Tibial nerve (tissue), 4 donors: ENCODE data around the gene MAGI2. TPM values are rescaled to one million over a fixed set of nuclear protein-coding genes. Genes with fewer than 3 reads are reported as not detected.

Experiments
- DNase-seq, 2 donors: peaks; one replicate each; pipeline ENCODE4 v3.0.0-alpha.2; 2019; ENCODE audit warnings: low spot score in 2 of 2
- H3K27ac ChIP-seq, 4 donors: fragments of 200-600 bp; sonication (generic) in 3 of 4; one replicate each; pipeline ENCODE4 v1.5.1; 2017 to 2019; ENCODE audit warnings: mild to moderate bottlenecking in 1 of 4
- H3K27me3 ChIP-seq, 2 donors: fragments of 200-600 bp; sonication (generic) in 1 of 2; one replicate each; pipeline versions ENCODE4 v1.5.1 to v1.6.0; 2017 to 2019
- H3K36me3 ChIP-seq, 3 donors: fragments of 200-600 bp; sonication (generic); one replicate each; pipeline ENCODE4 v1.5.1; 2018 to 2019
- H3K4me1 ChIP-seq, 4 donors: fragments of 200-600 bp; sonication (generic) in 3 of 4; one replicate each; pipeline ENCODE4 v1.5.1; 2017 to 2019
- H3K4me3 ChIP-seq, 4 donors: fragments of 200-600 bp; sonication (generic) in 3 of 4; one replicate each; pipeline ENCODE4 v1.5.1; 2017 to 2019; ENCODE audit warnings: mild to moderate bottlenecking in 1 of 4, moderate library complexity in 1 of 4
- H3K9me3 ChIP-seq, 4 donors: fragments of 200-600 bp; sonication (generic) in 3 of 4; one replicate each; pipeline ENCODE4 v1.5.1; 2017 to 2019
- EP300 ChIP-seq, 2 donors: sonication (generic); formaldehyde crosslinking; IDR thresholded peaks; one replicate each; pipeline ENCODE4 v1.6.1; 2017; ENCODE audit warnings: antibody characterized with exemption in 2 of 2, mild to moderate bottlenecking in 1 of 2
- POLR2A ChIP-seq, 2 donors: fragments of 450-650 bp; IDR thresholded peaks; one replicate each; pipeline ENCODE4 v1.6.1; 2017; ENCODE audit warnings: antibody characterized with exemption in 2 of 2, mild to moderate bottlenecking in 2 of 2, moderate library complexity in 2 of 2
- WGBS, 2 donors: methylation state at CpG; one replicate each; pipeline ENCODE4 v1.1.5; 2018; 5-methylcytosine and 5-hydroxymethylcytosine counted together
- total RNA-seq, 4 donors: library from RNA; depleted of rRNA; stranded (reverse); fragments of >200 nt; gene quantifications; one replicate each; pipeline ENCODE4 v1.1.0, GENCODE V29; 2016
- TF ChIP-seq, protein P1 (sequence below), 5 experiments: fragments of 200-600 bp in 3 of 5; fragments of 450-650 bp in 2 of 5; sonication (generic) in 3 of 5; IDR thresholded peaks; one replicate each; pipeline ENCODE4 v1.5.1; 2016 to 2019; ENCODE audit warnings: antibody characterized with exemption in 5 of 5, mild to moderate bottlenecking in 3 of 5, moderate library complexity in 2 of 5

MAGI2 gene
- total RNA-seq, 4 donors from 2014 or later: 33.6 to 58.2 (median 55.6) TPM

DNA sequence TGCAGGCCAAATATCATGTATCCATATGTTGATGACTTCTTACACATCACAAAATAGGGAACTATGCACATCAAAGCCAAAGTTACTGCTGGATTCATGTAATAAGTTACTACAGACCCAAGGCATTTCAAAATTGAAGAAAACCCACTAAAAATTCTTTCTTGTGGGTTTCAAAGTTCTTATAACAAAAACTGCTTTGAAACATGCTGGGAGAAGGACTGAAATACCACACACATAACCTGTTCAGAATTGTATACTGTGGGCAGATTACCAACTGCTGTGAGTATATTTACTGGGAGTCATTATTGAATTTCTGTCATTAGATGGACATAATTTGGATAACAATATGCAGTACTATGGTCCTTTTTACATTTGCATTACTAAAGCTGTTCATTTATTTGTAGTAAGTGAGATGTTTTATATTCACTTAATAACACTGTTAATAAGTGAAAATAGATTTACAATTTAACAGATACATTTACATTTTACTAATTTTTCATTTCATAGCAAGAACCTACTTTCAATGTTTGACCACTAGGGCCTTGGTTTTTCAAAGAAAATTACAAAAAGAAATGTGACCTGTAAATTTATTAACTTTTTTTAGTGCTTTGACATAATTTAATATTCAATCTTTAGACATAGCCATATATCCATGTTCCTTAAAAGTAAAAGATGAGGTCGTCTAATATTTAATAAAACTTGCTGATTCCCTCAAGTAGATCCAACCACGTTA is 132.6 kb downstream of the MAGI2 start:
- TF ChIP-seq EP300 (IDR thresholded peaks at IDR 0.05) (no peak), POLR2A (IDR thresholded peaks at IDR 0.05) (no peak)
- TF ChIP-seq, protein P1, sequence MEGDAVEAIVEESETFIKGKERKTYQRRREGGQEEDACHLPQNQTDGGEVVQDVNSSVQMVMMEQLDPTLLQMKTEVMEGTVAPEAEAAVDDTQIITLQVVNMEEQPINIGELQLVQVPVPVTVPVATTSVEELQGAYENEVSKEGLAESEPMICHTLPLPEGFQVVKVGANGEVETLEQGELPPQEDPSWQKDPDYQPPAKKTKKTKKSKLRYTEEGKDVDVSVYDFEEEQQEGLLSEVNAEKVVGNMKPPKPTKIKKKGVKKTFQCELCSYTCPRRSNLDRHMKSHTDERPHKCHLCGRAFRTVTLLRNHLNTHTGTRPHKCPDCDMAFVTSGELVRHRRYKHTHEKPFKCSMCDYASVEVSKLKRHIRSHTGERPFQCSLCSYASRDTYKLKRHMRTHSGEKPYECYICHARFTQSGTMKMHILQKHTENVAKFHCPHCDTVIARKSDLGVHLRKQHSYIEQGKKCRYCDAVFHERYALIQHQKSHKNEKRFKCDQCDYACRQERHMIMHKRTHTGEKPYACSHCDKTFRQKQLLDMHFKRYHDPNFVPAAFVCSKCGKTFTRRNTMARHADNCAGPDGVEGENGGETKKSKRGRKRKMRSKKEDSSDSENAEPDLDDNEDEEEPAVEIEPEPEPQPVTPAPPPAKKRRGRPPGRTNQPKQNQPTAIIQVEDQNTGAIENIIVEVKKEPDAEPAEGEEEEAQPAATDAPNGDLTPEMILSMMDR (IDR thresholded peaks at IDR 0.05): no peak
- H3K36me3 ChIP-seq: no peaks in the 10 kb centered on the region
- H3K27me3 ChIP-seq: no peaks in the 10 kb centered on the region
- 29 to 43% methylated on average over 2 of the region's 2 CpGs for WGBS, 2 donors
- no peak for DNase-seq
- H3K4me3 ChIP-seq: no peak overlapping the region
- no peak overlapping the region for H3K27ac ChIP-seq
- H3K9me3 ChIP-seq: no peaks in the 10 kb centered on the region
- no peaks in the 10 kb centered on the region for H3K4me1 ChIP-seq

DNA sequence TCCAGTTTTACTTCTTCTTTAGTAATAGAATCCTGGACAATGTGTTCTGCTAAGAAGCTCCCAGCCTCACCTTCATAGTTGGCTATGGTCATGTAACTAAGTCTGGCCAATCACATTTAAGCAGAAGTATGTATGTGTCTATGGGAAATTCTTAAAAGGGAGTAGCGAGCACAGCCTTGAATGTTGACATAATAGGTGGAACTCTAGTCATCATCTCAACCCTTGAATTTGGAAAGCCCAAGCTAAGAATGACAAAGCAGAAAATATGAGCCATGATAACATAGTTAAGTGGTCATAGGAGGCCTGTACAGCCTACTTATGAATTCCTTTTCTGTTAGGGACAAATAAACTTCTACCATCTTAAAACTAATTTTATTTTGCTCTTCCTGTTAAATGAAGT is 134.1 kb downstream of the MAGI2 start:
- TF ChIP-seq, protein P1 (IDR thresholded peaks at IDR 0.05): no peak
- TF ChIP-seq POLR2A (IDR thresholded peaks at IDR 0.05) (no peak), EP300 (IDR thresholded peaks at IDR 0.05) (no peak)
- no peak overlapping the region for H3K27ac ChIP-seq
- H3K4me3 ChIP-seq: no peak overlapping the region
- no peaks in the 10 kb centered on the region for H3K36me3 ChIP-seq
- no peaks in the 10 kb centered on the region for H3K27me3 ChIP-seq
- H3K9me3 ChIP-seq: no peaks in the 10 kb centered on the region
- 89 to 96% methylated on average over 1 of the region's 1 CpG for WGBS, 2 donors
- DNase-seq: no peak
- no peaks in the 10 kb centered on the region for H3K4me1 ChIP-seq

DNA sequence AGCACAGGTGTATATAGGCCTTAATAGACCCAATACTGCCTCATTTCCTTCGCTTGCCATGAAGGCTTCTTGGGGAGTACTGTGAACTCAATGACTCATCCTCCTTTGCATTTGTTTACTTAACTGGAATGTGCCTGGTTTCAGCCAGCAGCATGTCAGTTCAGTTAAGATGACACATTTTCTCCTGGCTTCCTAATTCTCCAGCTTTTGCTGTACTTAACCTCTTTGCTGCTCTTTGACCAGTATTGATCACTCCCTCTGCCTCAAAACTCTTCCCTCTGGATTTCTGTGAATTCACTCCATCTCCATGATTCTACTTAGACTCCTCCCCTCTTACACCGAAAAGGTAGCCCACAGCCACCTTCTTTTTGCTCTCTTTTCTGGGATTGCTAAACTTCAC is 135.7 kb downstream of the MAGI2 start:
- TF ChIP-seq, protein P1 (IDR thresholded peaks at IDR 0.05): no peak
- TF ChIP-seq POLR2A (IDR thresholded peaks at IDR 0.05): no peak
- TF ChIP-seq EP300 (IDR thresholded peaks at IDR 0.05): no peak
- no peak overlapping the region for H3K4me3 ChIP-seq
- no peaks in the 10 kb centered on the region for H3K9me3 ChIP-seq
- no peak for DNase-seq
- WGBS, 2 donors: 70 to 76% methylated on average over 2 of the region's 2 CpGs
- no peaks in the 10 kb centered on the region for H3K36me3 ChIP-seq
- no peaks in the 10 kb centered on the region for H3K4me1 ChIP-seq
- no peaks in the 10 kb centered on the region for H3K27me3 ChIP-seq
- no peak overlapping the region for H3K27ac ChIP-seq

DNA sequence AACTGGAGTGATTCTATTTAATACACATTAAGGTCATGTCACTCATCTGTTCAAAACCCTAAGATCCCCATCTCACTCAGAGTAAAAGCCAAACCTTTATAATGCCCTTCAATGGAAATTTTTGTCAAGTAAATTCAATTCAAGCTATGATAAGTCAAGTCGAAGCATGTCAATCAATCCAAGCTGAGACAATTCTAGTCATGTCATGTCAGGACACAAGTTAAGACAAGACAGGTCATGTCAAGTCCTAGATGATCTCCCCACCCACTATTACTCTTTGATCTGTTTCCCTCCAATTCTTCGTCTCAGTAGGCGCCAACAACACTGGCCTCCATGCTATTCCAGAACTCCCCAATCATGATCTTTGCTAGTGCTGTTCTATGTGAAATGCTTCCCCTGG is 141.4 kb downstream of the MAGI2 start:
- H3K27me3 ChIP-seq: no peaks in the 10 kb centered on the region
- no peaks in the 10 kb centered on the region for H3K36me3 ChIP-seq
- WGBS, 2 donors: 97% methylated on average over 3 of the region's 3 CpGs
- TF ChIP-seq EP300 (IDR thresholded peaks at IDR 0.05) (no peak), POLR2A (IDR thresholded peaks at IDR 0.05) (no peak)
- TF ChIP-seq, protein P1 (IDR thresholded peaks at IDR 0.05): no peak
- H3K4me1 ChIP-seq: no peaks in the 10 kb centered on the region
- no peak for DNase-seq
- H3K27ac ChIP-seq: no peak overlapping the region
- H3K9me3 ChIP-seq: no peaks in the 10 kb centered on the region
- no peak overlapping the region for H3K4me3 ChIP-seq

DNA sequence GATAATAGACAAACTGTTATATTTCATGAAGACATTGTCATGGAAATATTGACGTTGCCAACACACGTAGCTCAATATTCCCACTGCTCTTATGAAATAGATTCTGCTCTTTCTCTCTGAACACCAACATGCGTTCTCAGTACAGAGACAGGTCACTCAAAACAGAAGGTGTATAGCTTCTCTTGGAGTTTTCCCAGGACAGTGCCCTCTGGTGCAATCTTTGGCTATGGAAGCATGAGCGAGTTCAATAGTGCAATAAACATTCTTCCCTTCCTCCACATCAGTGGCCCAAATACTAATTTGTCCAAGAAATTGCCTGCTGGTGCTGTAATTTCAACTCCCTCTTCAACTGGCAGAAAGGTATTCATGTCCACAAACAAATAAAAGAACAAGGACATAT is 145.3 kb downstream of the MAGI2 start:
- Histone ChIP-seq H3K4me3 (no peak overlapping the region), H3K36me3 (no peaks in the 10 kb centered on the region), H3K27me3 (no peaks in the 10 kb centered on the region), H3K9me3 (no peaks in the 10 kb centered on the region), H3K4me1 (no peaks in the 10 kb centered on the region), H3K27ac (no peak overlapping the region)
- TF ChIP-seq EP300 (IDR thresholded peaks at IDR 0.05): peak in 1 of 2 donors; percentile 81
- no peak for TF ChIP-seq POLR2A (IDR thresholded peaks at IDR 0.05)
- WGBS, 2 donors: 60 to 65% methylated on average over 4 of the region's 4 CpGs
- DNase-seq: peak in 1 of 2 donors; percentile 36
